ENCODE data around the gene PRPS1L1.

Gene PRPS1L1

DNA sequence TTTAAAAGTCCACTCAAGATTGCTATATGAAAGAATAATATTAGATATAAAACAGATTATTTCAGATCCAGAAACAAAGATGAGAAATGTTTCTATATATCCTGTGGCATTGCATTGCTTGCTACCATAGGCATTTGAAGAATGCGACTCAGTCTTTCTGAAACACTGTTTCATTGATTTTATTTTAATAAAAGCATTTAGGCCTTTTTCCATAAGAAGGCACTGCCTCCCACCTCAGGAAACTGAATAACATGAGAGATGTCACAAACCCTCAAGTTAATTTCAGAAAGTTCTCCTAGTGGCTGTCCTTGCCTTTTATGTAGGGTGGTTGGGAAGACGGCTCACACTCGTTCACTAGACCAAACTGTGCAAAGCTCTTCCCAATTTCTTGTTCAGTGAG, 23.3 kb downstream of the PRPS1L1 start:
- no peak overlapping the region for H3K27ac ChIP-seq (ENCODE audit: low read depth, low read length)
- no peaks in the 10 kb centered on the region for H3K27me3 ChIP-seq (ENCODE audit: insufficient read depth, low read length)
- H3K9me3 ChIP-seq (ENCODE audit: insufficient read depth, low read depth, low read length) = no peaks in the 10 kb centered on the region
- no peak overlapping the region for H3K4me3 ChIP-seq (ENCODE audit: low read length)
- H3K4me1 ChIP-seq (ENCODE audit: insufficient read depth, low read length) = peaks cover 7% of the 10 kb centered on the region; the same call in 1 of the 2 replicates
- H3K9ac ChIP-seq (ENCODE audit: low read depth, low read length) = no peak overlapping the region
- no peaks in the 10 kb centered on the region for H3K36me3 ChIP-seq (ENCODE audit: insufficient read depth, low read length)
- 87% methylated on average over 3 of the region's 3 CpGs for WGBS

- Histone ChIP-seq H3K9me3 (ENCODE audit: insufficient read depth, low read depth, low read length) (peaks cover 6% of the 10 kb centered on the region; the same call in 1 of the 2 replicates), H3K4me1 (ENCODE audit: insufficient read depth, low read length) (peaks cover 7% of the 10 kb centered on the region; the same call in 1 of the 2 replicates), H3K36me3 (ENCODE audit: insufficient read depth, low read length) (no peaks in the 10 kb centered on the region), H3K27me3 (ENCODE audit: insufficient read depth, low read length) (no peaks in the 10 kb centered on the region), H3K4me3 (ENCODE audit: low read length) (no peak overlapping the region), H3K9ac (ENCODE audit: low read depth, low read length) (no peak overlapping the region), H3K27ac (ENCODE audit: low read depth, low read length) (no peak overlapping the region)
- WGBS = 77% methylated on average over 2 of the region's 4 CpGs
Measured at GRCh38 chr7:18003286-18003994, 24.2 kb downstream of the PRPS1L1 start.

GRCh38 chr7:17998692-17999091, 29.0 kb downstream of the PRPS1L1 start:
- Histone ChIP-seq H3K27ac (ENCODE audit: low read depth, low read length) (no peak overlapping the region), H3K4me1 (ENCODE audit: insufficient read depth, low read length) (no peaks in the 10 kb centered on the region), H3K27me3 (ENCODE audit: insufficient read depth, low read length) (no peaks in the 10 kb centered on the region), H3K36me3 (ENCODE audit: insufficient read depth, low read length) (no peaks in the 10 kb centered on the region), H3K9me3 (ENCODE audit: insufficient read depth, low read depth, low read length) (peaks cover 8% of the 10 kb centered on the region; the same call in 1 of the 2 replicates), H3K9ac (ENCODE audit: low read depth, low read length) (no peak overlapping the region), H3K4me3 (ENCODE audit: low read length) (no peak overlapping the region)
- WGBS = 90% methylated on average over 2 of the region's 2 CpGs

- H3K9me3 ChIP-seq (ENCODE audit: insufficient read depth, low read depth, low read length) = peaks cover 8% of the 10 kb centered on the region; the same call in 1 of the 2 replicates
- no peaks in the 10 kb centered on the region for H3K27me3 ChIP-seq (ENCODE audit: insufficient read depth, low read length)
- H3K4me1 ChIP-seq (ENCODE audit: insufficient read depth, low read length) = no peaks in the 10 kb centered on the region
- WGBS = no CpG with 5 or more reads among the region's 1 CpG
- H3K9ac ChIP-seq (ENCODE audit: low read depth, low read length) = no peak overlapping the region
- no peak overlapping the region for H3K4me3 ChIP-seq (ENCODE audit: low read length)
- no peaks in the 10 kb centered on the region for H3K36me3 ChIP-seq (ENCODE audit: insufficient read depth, low read length)
- H3K27ac ChIP-seq (ENCODE audit: low read depth, low read length) = no peak overlapping the region
Measured at GRCh38 chr7:17996442-17997223, 31.0 kb downstream of the PRPS1L1 start.

DNA sequence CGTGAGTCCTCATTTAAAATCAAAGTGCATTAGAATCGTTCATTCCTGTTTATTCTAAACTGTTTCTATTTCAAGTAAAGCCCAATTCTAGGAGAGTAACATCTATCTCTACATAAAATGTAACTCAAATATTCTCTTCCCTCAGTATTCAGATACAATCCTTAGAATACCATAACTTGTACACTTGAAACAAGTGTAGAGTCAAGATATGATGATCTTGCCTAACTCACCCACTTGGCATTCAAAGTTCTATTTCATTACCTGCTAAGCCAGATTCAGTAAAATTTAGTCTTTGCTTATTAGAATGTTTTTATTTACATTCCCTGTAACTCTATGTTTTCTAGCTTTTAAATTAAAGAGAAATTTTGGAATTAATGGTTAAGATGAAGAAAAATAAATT, 31.6 kb downstream of the PRPS1L1 start:
- Histone ChIP-seq H3K36me3 (ENCODE audit: insufficient read depth, low read length) (no peaks in the 10 kb centered on the region), H3K9me3 (ENCODE audit: insufficient read depth, low read depth, low read length) (peaks cover 8% of the 10 kb centered on the region; the same call in 1 of the 2 replicates), H3K27ac (ENCODE audit: low read depth, low read length) (no peak overlapping the region), H3K4me1 (ENCODE audit: insufficient read depth, low read length) (no peaks in the 10 kb centered on the region), H3K4me3 (ENCODE audit: low read length) (no peak overlapping the region), H3K9ac (ENCODE audit: low read depth, low read length) (no peak overlapping the region), H3K27me3 (ENCODE audit: insufficient read depth, low read length) (no peaks in the 10 kb centered on the region)
- WGBS = 94% methylated on average over 2 of the region's 2 CpGs

DNA sequence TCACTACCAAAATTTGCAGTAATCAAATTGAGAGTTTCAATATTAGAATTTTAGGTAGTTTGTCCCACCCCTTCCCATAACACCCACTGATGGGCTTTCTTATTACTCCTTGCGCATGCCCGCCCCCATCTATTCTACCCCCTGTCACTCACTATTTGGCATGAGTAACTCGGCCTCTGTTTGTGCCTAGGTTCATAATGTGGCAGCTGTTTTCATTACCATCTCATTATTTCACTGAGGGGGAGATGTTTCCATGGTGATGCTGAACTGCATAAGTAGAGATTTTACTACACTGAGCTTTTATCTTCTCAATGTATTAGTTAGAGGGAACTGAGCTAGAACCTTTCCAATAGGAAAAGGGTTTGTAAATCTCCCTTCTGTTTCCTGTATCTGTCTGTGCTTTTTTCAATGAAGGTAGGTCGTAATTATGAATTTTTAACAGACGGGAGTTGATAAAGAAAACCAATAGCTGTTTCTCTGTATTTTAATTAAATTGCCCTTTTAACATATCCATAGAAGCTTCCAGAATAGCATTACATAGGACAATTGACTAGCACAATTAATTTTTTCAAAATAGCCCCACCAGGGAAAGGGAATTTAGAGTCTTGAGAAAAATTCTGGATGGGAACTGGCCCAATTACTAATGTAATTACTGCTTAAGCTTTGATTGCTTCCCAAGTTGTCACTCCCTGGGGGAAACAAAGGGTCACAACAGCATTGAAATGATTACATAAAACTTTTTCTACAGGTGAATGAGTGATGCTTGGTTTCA, 33.4 kb downstream of the PRPS1L1 start:
- H3K27ac ChIP-seq (ENCODE audit: low read depth, low read length) = no peak overlapping the region
- H3K4me3 ChIP-seq (ENCODE audit: low read length) = no peak overlapping the region
- H3K9ac ChIP-seq (ENCODE audit: low read depth, low read length) = no peak overlapping the region
- H3K27me3 ChIP-seq (ENCODE audit: insufficient read depth, low read length) = no peaks in the 10 kb centered on the region
- peaks cover 8% of the 10 kb centered on the region; the same call in 1 of the 2 replicates for H3K9me3 ChIP-seq (ENCODE audit: insufficient read depth, low read depth, low read length)
- no peaks in the 10 kb centered on the region for H3K36me3 ChIP-seq (ENCODE audit: insufficient read depth, low read length)
- no peaks in the 10 kb centered on the region for H3K4me1 ChIP-seq (ENCODE audit: insufficient read depth, low read length)
- WGBS = 98% methylated on average over 3 of the region's 5 CpGs

DNA sequence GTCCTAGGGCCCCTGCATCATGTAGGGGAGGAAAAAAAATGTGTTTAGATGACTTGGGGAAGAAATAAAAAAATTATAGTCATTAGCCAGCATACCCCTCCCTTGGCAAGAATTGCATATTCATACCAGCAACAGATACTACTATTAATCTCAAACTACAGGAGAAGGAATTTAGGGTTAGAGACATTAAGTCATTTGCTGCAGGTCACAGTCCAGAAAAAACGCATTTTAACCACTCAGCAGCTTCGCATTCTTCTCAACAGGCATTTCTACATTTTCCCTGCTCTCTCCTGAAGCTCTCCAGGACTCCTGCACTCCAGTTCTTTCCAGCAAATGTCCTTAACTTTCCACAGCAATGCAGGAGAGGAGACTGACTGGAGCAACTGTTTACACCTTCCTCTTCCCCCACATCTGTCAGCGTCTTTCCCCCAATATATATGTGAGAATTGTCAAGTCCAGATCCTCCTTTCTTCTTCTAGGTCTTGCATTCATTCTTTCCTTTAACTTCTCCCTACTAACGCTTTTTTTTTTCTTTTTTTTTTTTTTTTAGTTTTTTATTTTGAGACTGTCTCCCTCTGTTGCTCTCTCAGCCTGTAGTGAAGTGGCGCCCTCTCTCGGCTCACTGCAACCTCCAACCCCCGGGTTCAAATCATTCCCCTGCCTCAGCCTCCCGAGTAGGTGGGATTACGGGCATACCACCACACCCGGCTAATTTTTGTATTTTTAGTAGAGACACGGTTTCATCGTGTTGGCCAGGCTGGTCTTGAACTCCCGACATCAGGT, 35.6 kb downstream of the PRPS1L1 start:
- 62% methylated on average over 12 of the region's 13 CpGs for WGBS
- H3K27me3 ChIP-seq (ENCODE audit: insufficient read depth, low read length) = no peaks in the 10 kb centered on the region
- no peak overlapping the region for H3K27ac ChIP-seq (ENCODE audit: low read depth, low read length)
- no peaks in the 10 kb centered on the region for H3K4me1 ChIP-seq (ENCODE audit: insufficient read depth, low read length)
- H3K9me3 ChIP-seq (ENCODE audit: insufficient read depth, low read depth, low read length) = no peaks in the 10 kb centered on the region
- H3K4me3 ChIP-seq (ENCODE audit: low read length) = no peak overlapping the region
- no peak overlapping the region for H3K9ac ChIP-seq (ENCODE audit: low read depth, low read length)
- H3K36me3 ChIP-seq (ENCODE audit: insufficient read depth, low read length) = no peaks in the 10 kb centered on the region

- no peak overlapping the region for H3K27ac ChIP-seq (ENCODE audit: low read depth, low read length)
- H3K9me3 ChIP-seq (ENCODE audit: insufficient read depth, low read depth, low read length) = no peaks in the 10 kb centered on the region
- WGBS = 92% methylated on average over 3 of the region's 3 CpGs
Measured at GRCh38 chr7:17990761-17991160, 36.9 kb downstream of the PRPS1L1 start.

GRCh38 chr7:17989546-17989945, 38.1 kb downstream of the PRPS1L1 start:
- no peaks in the 10 kb centered on the region for H3K9me3 ChIP-seq (ENCODE audit: insufficient read depth, low read depth, low read length)
- H3K9ac ChIP-seq (ENCODE audit: low read depth, low read length) = no peak overlapping the region
- H3K27ac ChIP-seq (ENCODE audit: low read depth, low read length) = no peak overlapping the region
- no peaks in the 10 kb centered on the region for H3K4me1 ChIP-seq (ENCODE audit: insufficient read depth, low read length)
- no peaks in the 10 kb centered on the region for H3K36me3 ChIP-seq (ENCODE audit: insufficient read depth, low read length)
- H3K27me3 ChIP-seq (ENCODE audit: insufficient read depth, low read length) = no peaks in the 10 kb centered on the region
- WGBS = 93% methylated on average over 5 of the region's 5 CpGs
- no peak overlapping the region for H3K4me3 ChIP-seq (ENCODE audit: low read length)

More at GRCh38 chr7:17990761-17991160, 36.9 kb downstream of the PRPS1L1 start:
- H3K27me3 ChIP-seq (ENCODE audit: insufficient read depth, low read length) = no peaks in the 10 kb centered on the region
- H3K4me1 ChIP-seq (ENCODE audit: insufficient read depth, low read length) = no peaks in the 10 kb centered on the region
- no peak overlapping the region for H3K4me3 ChIP-seq (ENCODE audit: low read length)
- no peaks in the 10 kb centered on the region for H3K36me3 ChIP-seq (ENCODE audit: insufficient read depth, low read length)
- H3K9ac ChIP-seq (ENCODE audit: low read depth, low read length) = no peak overlapping the region

GRCh38 chr7:17988858-17989257, 38.8 kb downstream of the PRPS1L1 start:
- no peaks in the 10 kb centered on the region for H3K9me3 ChIP-seq (ENCODE audit: insufficient read depth, low read depth, low read length)
- H3K36me3 ChIP-seq (ENCODE audit: insufficient read depth, low read length) = no peaks in the 10 kb centered on the region
- H3K27me3 ChIP-seq (ENCODE audit: insufficient read depth, low read length) = no peaks in the 10 kb centered on the region
- 87% methylated on average over 6 of the region's 6 CpGs for WGBS
- H3K4me3 ChIP-seq (ENCODE audit: low read length) = no peak overlapping the region
- H3K27ac ChIP-seq (ENCODE audit: low read depth, low read length) = no peak overlapping the region
- no peaks in the 10 kb centered on the region for H3K4me1 ChIP-seq (ENCODE audit: insufficient read depth, low read length)
- H3K9ac ChIP-seq (ENCODE audit: low read depth, low read length) = no peak overlapping the region
